OCI-LY7 (cell line): ENCODE data around the gene GRM4. TPM values are rescaled to one million over a fixed set of nuclear protein-coding genes. Genes with fewer than 3 reads are reported as not detected.

Experiments used
- BruUV-seq: library from RNA; stranded (reverse); fragments of 400-500 nt; replicated peaks from 2 replicates; lab custom pipeline; 2021; lab: Mats Ljungman, UMichigan
- CTCF ChIA-PET: fragments of 300-600 bp; sonication (Branson Sonifier 250); formaldehyde crosslinking; loops from one replicate; lab custom pipeline; 2022; ENCODE audit warnings: antibody characterized with exemption; ENCODE audit not compliant: unreplicated experiment; lab: Charles Lee
- POLR2A ChIA-PET: fragments of 300-600 bp; sonication (Branson Sonifier 250); formaldehyde crosslinking; loops from one replicate; lab custom pipeline; 2022; ENCODE audit warnings: antibody characterized with exemption; lab: Charles Lee
- DNase-seq: peaks from one replicate; pipeline ENCODE4 v3.0.0-alpha.2; 2015; ENCODE audit warnings: low spot score
- H2AFZ ChIP-seq: fragments of 200-600 bp; sonication (generic), shearing (Covaris generic); 2 replicates; pipeline ENCODE4 v1.6.1; 2014; ENCODE audit warnings: mild to moderate bottlenecking, antibody characterized with exemption, low read length, moderate library complexity
- H3K27ac ChIP-seq: fragments of 200-600 bp; sonication (generic); 2 replicates; pipeline ENCODE4 v1.5.1; 2014; ENCODE audit warnings: mixed run types, low read depth, mild to moderate bottlenecking, moderate library complexity, low read length, inconsistent platforms; ENCODE audit not compliant: poor library complexity, severe bottlenecking
- H3K36me3 ChIP-seq: fragments of 200-600 bp; sonication (generic); 2 replicates; pipeline ENCODE4 v1.6.1; 2014; ENCODE audit warnings: mild to moderate bottlenecking, antibody characterized with exemption, low read length, moderate library complexity, mixed read lengths; ENCODE audit not compliant: insufficient read depth
- H3K4me1 ChIP-seq: fragments of 200-600 bp; sonication (generic); 2 replicates; pipeline ENCODE4 v1.5.1; 2014; ENCODE audit warnings: mild to moderate bottlenecking, low read length; ENCODE audit not compliant: insufficient read depth, poor library complexity, severe bottlenecking
- H3K4me2 ChIP-seq: fragments of 200-600 bp; sonication (generic); 2 replicates; pipeline ENCODE4 v1.6.1; 2014; ENCODE audit warnings: mild to moderate bottlenecking, low read length
- H3K4me3 ChIP-seq: fragments of 200-600 bp; sonication (generic); 2 replicates; pipeline ENCODE4 v1.5.1; 2014; ENCODE audit warnings: mild to moderate bottlenecking, low read depth, low read length; ENCODE audit not compliant: poor library complexity, severe bottlenecking
- H3K79me2 ChIP-seq: fragments of 200-600 bp; sonication (generic); 2 replicates; pipeline ENCODE4 v1.6.1; 2016; ENCODE audit warnings: low read depth, mild to moderate bottlenecking, low read length, moderate library complexity, mixed read lengths; ENCODE audit not compliant: insufficient read depth
- H3K9me2 ChIP-seq: fragments of 200-600 bp; sonication (generic); 2 replicates; pipeline ENCODE4 v1.6.1; 2016; ENCODE audit warnings: mild to moderate bottlenecking, low read length, mixed read lengths; ENCODE audit not compliant: insufficient read depth
- H3K9me3 ChIP-seq: fragments of 200-600 bp; sonication (generic); 2 replicates; pipeline ENCODE4 v1.6.1; 2014; ENCODE audit warnings: mild to moderate bottlenecking, mixed run types, low read length, mixed read lengths
- H4K20me1 ChIP-seq: fragments of 200-600 bp; sonication (generic); 2 replicates; pipeline ENCODE4 v1.6.1; 2014; ENCODE audit warnings: mild to moderate bottlenecking, antibody characterized with exemption, low read length, moderate library complexity, mixed read lengths; ENCODE audit not compliant: insufficient read depth
- EZH2phosphoT487 ChIP-seq: fragments of 200-600 bp; sonication (generic); IDR thresholded peaks from 2 replicates; pipeline ENCODE4 v1.6.1; 2018; ENCODE audit warnings: low read depth, borderline replicate concordance, mild to moderate bottlenecking, mixed run types, antibody characterized with exemption, low read length, moderate library complexity, mixed read lengths
- intact Hi-C: fragments of 100-400 bp; cut with micrococcal nuclease; formaldehyde crosslinking; loops from one replicate; pipeline ENCODE4 v1.10.0; 2022; ENCODE audit not compliant: unreplicated experiment
- total RNA-seq, 2 experiments: library from RNA; depleted of rRNA in 1 of 2; stranded (reverse); fragments of >200 nt in 1 of 2; shearing (Covaris generic) in 1 of 2; gene quantifications; 2 replicates each; pipeline ENCODE4 v1.2.3, GENCODE V29; 2014 to 2022
- TF ChIP-seq, protein P1 (sequence below): fragments of 200-600 bp; sonication (generic); conservative IDR thresholded peaks from 2 replicates; pipeline ENCODE4 v1.5.1; 2014; ENCODE audit warnings: mild to moderate bottlenecking, antibody characterized with exemption, low read length, moderate library complexity, mixed read lengths

GRM4 gene
- total RNA-seq, 2 experiments from 2014 or later, result 0.73 to 1.3 TPM

DNA sequence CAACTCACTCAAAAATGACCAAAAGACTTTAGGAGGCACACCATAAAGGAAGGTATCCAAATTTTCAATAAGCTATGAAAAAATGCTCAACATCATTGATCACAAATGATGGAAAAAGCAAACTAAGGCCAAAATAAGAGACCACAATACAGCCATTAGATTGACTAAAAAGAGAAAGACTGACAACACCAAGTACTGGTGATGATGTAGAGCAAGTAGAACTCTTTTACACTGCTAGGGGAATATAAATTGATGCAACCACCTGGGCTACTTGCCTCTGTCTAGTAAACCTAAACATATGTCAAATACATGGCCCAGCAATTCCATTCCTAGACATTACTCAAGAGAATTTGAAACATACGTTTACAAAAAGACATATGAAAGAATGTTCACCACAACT is 148.6 kb downstream of the GRM4 start:
- Histone ChIP-seq H3K4me2 (no peak overlapping the region), H2AFZ (no peak overlapping the region), H3K9me2 (no peaks in the 10 kb centered on the region), H4K20me1 (no peaks in the 10 kb centered on the region), H3K79me2 (no peaks in the 10 kb centered on the region), H3K4me3 (no peak overlapping the region), H3K9me3 (no peaks in the 10 kb centered on the region), H3K27ac (no peak overlapping the region), H3K4me1 (no peaks in the 10 kb centered on the region), H3K36me3 (no peaks in the 10 kb centered on the region)
- no TSS peak for BruUV-seq
- intact Hi-C loops, result no loop called here
- TF ChIP-seq EZH2phosphoT487, result no peak
- TF ChIP-seq, protein P1, sequence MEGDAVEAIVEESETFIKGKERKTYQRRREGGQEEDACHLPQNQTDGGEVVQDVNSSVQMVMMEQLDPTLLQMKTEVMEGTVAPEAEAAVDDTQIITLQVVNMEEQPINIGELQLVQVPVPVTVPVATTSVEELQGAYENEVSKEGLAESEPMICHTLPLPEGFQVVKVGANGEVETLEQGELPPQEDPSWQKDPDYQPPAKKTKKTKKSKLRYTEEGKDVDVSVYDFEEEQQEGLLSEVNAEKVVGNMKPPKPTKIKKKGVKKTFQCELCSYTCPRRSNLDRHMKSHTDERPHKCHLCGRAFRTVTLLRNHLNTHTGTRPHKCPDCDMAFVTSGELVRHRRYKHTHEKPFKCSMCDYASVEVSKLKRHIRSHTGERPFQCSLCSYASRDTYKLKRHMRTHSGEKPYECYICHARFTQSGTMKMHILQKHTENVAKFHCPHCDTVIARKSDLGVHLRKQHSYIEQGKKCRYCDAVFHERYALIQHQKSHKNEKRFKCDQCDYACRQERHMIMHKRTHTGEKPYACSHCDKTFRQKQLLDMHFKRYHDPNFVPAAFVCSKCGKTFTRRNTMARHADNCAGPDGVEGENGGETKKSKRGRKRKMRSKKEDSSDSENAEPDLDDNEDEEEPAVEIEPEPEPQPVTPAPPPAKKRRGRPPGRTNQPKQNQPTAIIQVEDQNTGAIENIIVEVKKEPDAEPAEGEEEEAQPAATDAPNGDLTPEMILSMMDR, result no peak
- DNase-seq, result no peak
- ChIA-PET POLR2A (no interaction called here), CTCF (no interaction called here)

DNA sequence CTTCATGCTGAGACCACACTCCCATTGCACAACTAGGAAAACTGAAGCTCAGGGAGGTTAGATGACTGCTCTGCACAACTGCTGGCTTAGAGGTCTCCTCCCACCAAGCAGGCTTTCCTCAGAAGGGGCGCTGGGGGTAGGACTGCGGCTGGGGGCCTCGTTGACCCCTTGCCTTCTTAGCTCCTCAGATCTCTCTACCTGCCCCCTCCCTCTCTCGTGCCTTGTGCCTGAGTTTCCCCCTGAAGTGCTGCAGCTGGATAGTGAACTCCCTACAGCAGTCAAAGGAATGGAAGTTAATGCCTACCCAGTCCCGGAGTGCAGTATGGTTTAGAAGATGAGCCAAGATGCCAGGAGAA is 149.8 kb downstream of the GRM4 start:
- intact Hi-C loops, result no loop called here
- Histone ChIP-seq H3K4me2 (no peak overlapping the region), H4K20me1 (no peaks in the 10 kb centered on the region), H3K4me1 (no peaks in the 10 kb centered on the region), H3K9me2 (no peaks in the 10 kb centered on the region), H3K4me3 (no peak overlapping the region), H3K36me3 (no peaks in the 10 kb centered on the region), H3K27ac (no peak overlapping the region), H2AFZ (no peak overlapping the region), H3K9me3 (no peaks in the 10 kb centered on the region), H3K79me2 (no peaks in the 10 kb centered on the region)
- BruUV-seq, result no TSS peak
- no peak for DNase-seq
- no peak for TF ChIP-seq EZH2phosphoT487
- TF ChIP-seq, protein P1, result no peak
- CTCF ChIA-PET, result no interaction called here
- POLR2A ChIA-PET, result no interaction called here

DNA sequence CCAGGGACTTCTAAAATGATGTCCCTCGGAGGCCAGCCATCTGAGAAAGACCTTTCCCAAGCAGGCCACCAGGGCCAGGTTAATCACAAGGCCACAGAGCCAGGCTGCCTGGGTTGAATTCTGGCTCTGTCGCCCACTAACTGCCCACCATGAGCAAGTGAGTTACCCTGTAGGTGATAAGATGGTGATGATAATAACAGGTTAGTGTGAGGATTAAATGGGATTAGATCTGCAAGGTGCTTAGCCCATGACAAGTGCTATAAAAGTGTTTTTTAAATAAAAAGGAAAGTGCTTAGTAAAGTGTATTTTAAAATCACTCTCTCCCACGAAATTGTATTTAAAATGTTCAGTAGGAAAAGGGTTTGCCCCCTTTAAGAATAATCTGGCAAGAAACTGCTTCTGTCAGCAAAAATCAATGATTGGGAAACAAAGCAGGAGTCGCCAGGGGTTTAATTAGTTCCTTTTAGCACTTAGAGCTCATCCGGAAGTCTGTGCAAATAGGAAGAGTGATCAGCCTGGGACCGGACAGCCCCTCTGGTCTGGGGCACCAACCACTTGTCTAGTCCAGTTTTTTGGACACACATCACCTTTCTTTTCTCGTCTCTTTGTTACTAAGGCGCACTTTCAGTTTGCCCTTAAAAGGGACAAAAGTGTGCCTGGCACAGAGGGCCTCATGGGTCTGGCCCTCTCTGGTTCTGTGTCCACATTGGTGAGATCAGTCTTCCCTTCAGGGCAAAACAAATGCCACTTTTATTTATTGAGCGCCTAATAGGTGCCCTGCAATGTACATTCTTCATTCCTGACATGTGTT is 150.4 kb downstream of the GRM4 start:
- Histone ChIP-seq H2AFZ (no peak overlapping the region), H3K4me1 (no peaks in the 10 kb centered on the region), H3K9me2 (no peaks in the 10 kb centered on the region), H3K4me3 (no peak overlapping the region), H3K36me3 (no peaks in the 10 kb centered on the region), H3K27ac (no peak overlapping the region), H3K4me2 (no peak overlapping the region), H4K20me1 (no peaks in the 10 kb centered on the region), H3K79me2 (no peaks in the 10 kb centered on the region), H3K9me3 (no peaks in the 10 kb centered on the region)
- no peak for DNase-seq
- CTCF ChIA-PET, result no interaction called here
- intact Hi-C loops, result no loop called here
- POLR2A ChIA-PET, result no interaction called here
- BruUV-seq, result no TSS peak
- TF ChIP-seq, protein P1, result no peak
- TF ChIP-seq EZH2phosphoT487, result no peak
